Ascending aorta (tissue), 2 donors: ENCODE measurements around the gene APOBEC3B. TPM values are rescaled to one million over a fixed set of nuclear protein-coding genes. Genes with fewer than 3 reads are reported as not detected.
A peak's percentile ranks its signal among the peaks of the same experiment; 100 is the strongest.
"Not testable (repeated sequence)": the region's sequence is repeated elsewhere in the genome, so short reads cannot be mapped to it uniquely, and the experiment has no call there.

Source experiments
- DNase-seq, 2 donors: peaks; one replicate each; pipeline ENCODE4 v3.0.0-alpha.2; 2019; ENCODE audit warnings: low spot score in 2 of 2
- H3K27ac ChIP-seq, 2 donors: fragments of 200-600 bp; sonication (generic); one replicate each; pipeline ENCODE4 v1.5.1; 2016 to 2017; ENCODE audit warnings: mild to moderate bottlenecking in 1 of 2
- H3K27me3 ChIP-seq: fragments of 200-600 bp; sonication (generic); one replicate; pipeline ENCODE4 v1.5.1; 2017
- H3K36me3 ChIP-seq, 2 donors: fragments of 200-600 bp; sonication (generic); one replicate each; pipeline ENCODE4 v1.5.1; 2016
- H3K4me1 ChIP-seq, 2 donors: fragments of 200-600 bp; sonication (generic); one replicate each; pipeline ENCODE4 v1.5.1; 2016 to 2017; ENCODE audit warnings: mild to moderate bottlenecking in 1 of 2
- H3K4me3 ChIP-seq, 2 donors: fragments of 200-600 bp; sonication (generic); one replicate each; pipeline ENCODE4 v1.5.1; 2016 to 2017; ENCODE audit warnings: mild to moderate bottlenecking in 1 of 2
- H3K9me3 ChIP-seq, 2 donors: fragments of 200-600 bp; sonication (generic); one replicate each; pipeline ENCODE4 v1.5.1; 2016
- CTCF ChIP-seq, 3 experiments: fragments of 200-600 bp in 2 of 3; fragments of 450-650 bp in 1 of 3; sonication (generic) in 2 of 3; IDR thresholded peaks; one replicate each; pipeline ENCODE4 v1.5.1; 2016 to 2019; ENCODE audit warnings: antibody characterized with exemption in 3 of 3, mild to moderate bottlenecking in 1 of 3, moderate library complexity in 1 of 3
- intact Hi-C: fragments of 100-400 bp; cut with DNase I; formaldehyde crosslinking; loops from one replicate; pipeline ENCODE4 v1.15.1; 2023
- total RNA-seq: library from RNA; depleted of rRNA; stranded (reverse); fragments of >200 nt; gene quantifications from one replicate; pipeline ENCODE4 v1.1.0, GENCODE V29; 2016

The APOBEC3B gene
- total RNA-seq, 1 donor from 2014 or later = 0.64 TPM

- Histone ChIP-seq H3K27ac (no peak overlapping the region), H3K4me3 (no peak overlapping the region), H3K36me3 (no peaks in the 10 kb centered on the region), H3K27me3 (no peaks in the 10 kb centered on the region), H3K9me3 (no peaks in the 10 kb centered on the region), H3K4me1 (peaks cover 0 to 3% of the 10 kb centered on the region in 2 donors)
- intact Hi-C loops = no loop called here
- no peak for TF ChIP-seq CTCF (IDR thresholded peaks at IDR 0.05)
- DNase-seq = no peak
These were observed 28.8 kb downstream of the APOBEC3B start for GRCh38 chr22:39010946-39011345.

DNA sequence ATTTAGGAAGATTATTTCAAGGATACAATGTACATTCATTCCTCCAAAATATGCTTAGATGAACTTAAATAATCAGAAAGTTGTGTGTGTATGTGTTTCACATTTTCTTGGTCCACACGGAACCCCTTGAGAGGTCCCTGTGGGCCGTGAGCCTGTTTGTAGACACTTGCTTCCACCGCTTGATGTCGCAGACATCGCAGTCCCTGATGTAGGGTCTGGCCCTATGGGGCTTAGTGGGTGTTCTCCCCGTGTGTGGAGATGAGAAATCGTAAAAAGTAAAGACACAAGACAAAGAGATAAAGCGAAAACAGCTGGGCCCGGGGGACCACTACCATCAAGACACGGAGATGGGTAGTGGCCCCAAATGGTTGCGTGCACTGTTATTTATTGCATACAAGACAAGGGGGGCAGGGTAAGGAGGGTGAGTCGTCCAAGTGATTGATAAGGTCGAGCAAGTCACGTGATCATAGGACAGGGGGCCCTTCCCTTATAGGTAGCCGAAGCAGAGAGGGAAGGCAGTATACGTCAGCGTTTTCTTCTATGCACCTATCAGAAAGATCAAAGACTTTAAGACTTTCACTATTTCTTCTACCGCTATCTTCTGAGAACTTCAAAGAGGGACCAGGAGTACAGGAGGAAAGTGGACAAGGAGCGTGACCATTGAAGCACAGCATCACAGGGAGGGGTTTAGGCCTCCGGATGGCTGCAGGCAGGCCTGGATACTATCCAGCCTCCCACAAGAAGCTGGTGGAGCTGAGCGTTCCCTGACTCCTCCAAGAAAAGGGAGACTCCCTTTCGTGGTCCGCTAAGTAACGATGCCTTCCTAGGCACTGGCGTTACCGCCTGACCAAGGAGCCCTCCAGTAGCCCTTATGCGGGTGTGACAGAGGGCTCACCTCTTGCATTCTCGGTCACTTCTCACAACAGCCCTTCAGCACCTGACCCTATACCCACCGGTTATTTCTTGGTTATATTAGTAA lies 30.7 kb downstream of the APOBEC3B start:
- no peak for DNase-seq
- no peaks in the 10 kb centered on the region for H3K27me3 ChIP-seq
- H3K4me1 ChIP-seq = peaks cover 0 to 3% of the 10 kb centered on the region in 2 donors
- no peak for TF ChIP-seq CTCF (IDR thresholded peaks at IDR 0.05)
- H3K9me3 ChIP-seq = no peaks in the 10 kb centered on the region
- H3K27ac ChIP-seq = no peak overlapping the region
- intact Hi-C loops = no loop called here
- no peaks in the 10 kb centered on the region for H3K36me3 ChIP-seq
- no peak overlapping the region for H3K4me3 ChIP-seq

GRCh38 chr22:39013561-39013941 lies 31.4 kb downstream of the APOBEC3B start:
- DNase-seq, intact Hi-C loops, H3K4me1 ChIP-seq, H3K36me3 ChIP-seq, H3K9me3 ChIP-seq, H3K27me3 ChIP-seq: not testable (repeated sequence)
- Histone ChIP-seq H3K27ac (peak overlapping the region in 1 of 2 donors; percentile 77), H3K4me3 (peak overlapping the region; percentile 50 to 64)

DNA sequence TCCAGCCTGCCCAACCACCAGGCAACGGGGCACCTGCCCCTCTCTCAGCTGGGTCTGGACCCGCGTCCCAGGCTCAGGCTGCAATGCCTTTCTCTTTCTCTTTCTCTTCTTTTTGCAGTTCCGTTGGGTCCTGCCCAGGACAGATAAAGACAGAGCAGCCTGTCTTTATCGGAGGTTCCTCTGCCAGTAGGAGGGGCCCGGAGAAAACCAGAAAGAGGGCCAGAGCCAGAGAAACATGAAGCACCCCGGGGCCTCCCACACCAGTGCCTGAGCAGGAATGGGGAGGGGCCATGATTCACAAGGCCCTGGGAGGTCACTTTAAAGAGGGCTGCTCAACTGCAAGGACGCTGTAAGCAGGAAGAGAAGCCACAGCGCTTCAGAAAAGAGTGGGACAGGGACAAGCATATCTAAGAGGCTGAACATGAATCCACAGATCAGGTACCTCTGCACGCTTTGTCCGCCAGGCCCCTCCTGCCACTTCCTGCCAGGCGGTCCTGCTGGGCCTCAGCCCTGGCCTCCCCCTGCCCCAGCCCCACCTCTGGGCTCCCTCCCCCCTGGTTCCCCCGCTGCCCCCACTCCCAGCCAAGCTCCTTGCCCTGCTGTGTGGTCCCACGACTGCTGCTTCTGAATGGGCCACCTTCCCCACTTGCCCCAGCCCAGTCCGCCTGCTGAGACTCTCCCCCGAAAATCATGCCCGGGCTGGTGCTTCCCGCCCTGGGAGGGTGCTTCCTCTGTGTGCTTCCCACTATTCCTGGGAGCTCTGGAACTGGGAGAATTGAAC lies 32.0 kb downstream of the APOBEC3B start, which contains the start of gene APOBEC3C:
APOBEC3C (plus strand) TSS at position 316 of the 781 bp plus-strand sequence; CDS start at position 422, 106 bp downstream.
- Histone ChIP-seq H3K36me3 (no peaks in the 10 kb centered on the region), H3K4me3 (peak within 1 kb of the TSS; percentile 50 to 64), H3K27me3 (no peaks in the 10 kb centered on the region), H3K4me1 (peaks cover 0 to 3% of the 10 kb centered on the region in 2 donors), H3K27ac (peak within 1 kb of the TSS; percentile 56 to 77), H3K9me3 (no peaks in the 10 kb centered on the region)
- TF ChIP-seq CTCF (IDR thresholded peaks at IDR 0.05) = no peak
- peak; percentile 27 to 89 for DNase-seq
- intact Hi-C loops = no loop called here

GRCh38 chr22:39014723-39015121 lies 32.6 kb downstream of the APOBEC3B start:
- peak overlapping the region; percentile 56 to 77 for H3K27ac ChIP-seq
- H3K9me3 ChIP-seq, intact Hi-C loops, DNase-seq, H3K4me1 ChIP-seq, H3K36me3 ChIP-seq, H3K27me3 ChIP-seq: not testable (repeated sequence)
- peak overlapping the region; percentile 50 to 64 for H3K4me3 ChIP-seq

- intact Hi-C loops = no loop called here
- TF ChIP-seq CTCF (IDR thresholded peaks at IDR 0.05) = no peak
- Histone ChIP-seq H3K27ac (no peak overlapping the region), H3K4me3 (no peak overlapping the region), H3K4me1 (peaks cover 0 to 8% of the 10 kb centered on the region in 2 donors), H3K27me3 (no peaks in the 10 kb centered on the region), H3K36me3 (no peaks in the 10 kb centered on the region), H3K9me3 (no peaks in the 10 kb centered on the region)
- no peak for DNase-seq
These were observed 34.4 kb downstream of the APOBEC3B start for GRCh38 chr22:39016592-39016991.
